AG04449 (cell line): Measurements from ENCODE around the gene SLC12A8.
A peak's percentile ranks its signal among the peaks of the same experiment; 100 is the strongest.

Experiments used
- CTCF ChIA-PET: fragments of 350-600 bp; formaldehyde crosslinking; extraction: SDS; loops from one replicate; lab custom pipeline; 2021; ENCODE audit warnings: antibody characterized with exemption; lab: Yijun Ruan, JAX
- POLR2A ChIA-PET: fragments of 400-600, 350-600 bp; formaldehyde crosslinking; extraction: SDS; loops from one replicate; lab custom pipeline; 2020; ENCODE audit warnings: antibody characterized with exemption, inconsistent platforms; lab: Yijun Ruan, JAX
- DNase-seq: peaks from one replicate; pipeline ENCODE4 v3.0.0-alpha.2; 2010; ENCODE audit warnings: low read depth, low spot score
- H3K4me3 ChIP-seq: 2 replicates; pipeline ENCODE4 v1.5.1; 2011; ENCODE audit warnings: low read depth, mild to moderate bottlenecking, control low read depth, low read length
- CTCF ChIP-seq: IDR thresholded peaks from one replicate; pipeline ENCODE4 v1.5.1; 2011; ENCODE audit warnings: mild to moderate bottlenecking, moderate library complexity, low read length, control low read depth, inconsistent platforms; ENCODE audit not compliant: insufficient read depth; ENCODE audit errors: missing control alignments

SLC12A8 gene

GRCh38 chr3:125058959-125059358, 153.6 kb downstream of the SLC12A8 start:
- ChIA-PET POLR2A (no interaction called here), CTCF (no interaction called here)
- no peak for DNase-seq
- TF ChIP-seq CTCF, result no peak
- H3K4me3 ChIP-seq, result no peak overlapping the region

GRCh38 chr3:125058529-125058928, 154.0 kb downstream of the SLC12A8 start:
- H3K4me3 ChIP-seq, result no peak overlapping the region
- ChIA-PET POLR2A (no interaction called here), CTCF (interaction anchor here (1.1 to 1.3 kb wide), 2 partner anchors 92 to 107 kb away, joined by 3 to 4 read pairs; no protein-coding TSS in a partner anchor)
- no peak for TF ChIP-seq CTCF
- DNase-seq, result no peak

- DNase-seq, result no peak
- POLR2A ChIA-PET, result interaction anchor here (0.5 kb wide), 1 partner anchor 9 kb away, joined by 3 read pairs; no protein-coding TSS in a partner anchor
- CTCF ChIA-PET, result interaction anchor here (1.1 to 1.3 kb wide), 5 partner anchors 72 to 381 kb away, joined by 3 to 4 read pairs (median 3); no protein-coding TSS in a partner anchor
- TF ChIP-seq CTCF, result no peak
- H3K4me3 ChIP-seq, result no peak overlapping the region
Measured at GRCh38 chr3:125057186-125057850, 155.2 kb downstream of the SLC12A8 start.

GRCh38 chr3:125055913-125056745, 156.4 kb downstream of the SLC12A8 start, which contains the start of gene HEG1:
TSS of gene HEG1 (minus strand) at chr3:125055997. CDS start at chr3:125055890, 107 bp downstream.
- H3K4me3 ChIP-seq, result peak within 1 kb of the TSS; percentile 86
- no peak for TF ChIP-seq CTCF
- ChIA-PET POLR2A (interaction anchor here (0.8 kb wide), 1 partner anchor 13 kb away, joined by 3 read pairs; no protein-coding TSS in a partner anchor), CTCF (no interaction called here)
- DNase-seq, result no peak

- no peak for DNase-seq
- CTCF ChIA-PET, result no interaction called here
- H3K4me3 ChIP-seq, result peak overlapping the region; percentile 86
- POLR2A ChIA-PET, result no interaction called here
- TF ChIP-seq CTCF, result no peak
Measured at GRCh38 chr3:125055331-125055912, 157.1 kb downstream of the SLC12A8 start.
